H9 (cell line): ENCODE results near the gene PTPN12. TPM values are rescaled to one million over a fixed set of nuclear protein-coding genes. Genes with fewer than 3 reads are reported as not detected.

Source experiments
- DNase-seq: peaks from one replicate; pipeline ENCODE4 v3.0.0-alpha.2; 2017
- H2AFZ ChIP-seq: one replicate; pipeline ENCODE4 v1.6.1; 2013; ENCODE audit warnings: mild to moderate bottlenecking, low read length, control low read depth, moderate library complexity
- H2AK5ac ChIP-seq: 2 replicates; pipeline ENCODE4 v1.6.1; 2013; ENCODE audit warnings: low read length, control low read depth, mixed read lengths; ENCODE audit not compliant: insufficient read length
- H2BK120ac ChIP-seq: one replicate; pipeline ENCODE4 v1.6.1; 2013; ENCODE audit warnings: low read depth, mild to moderate bottlenecking, low read length, control low read depth, inconsistent platforms; ENCODE audit not compliant: poor library complexity, severe bottlenecking
- H2BK12ac ChIP-seq: 2 replicates; pipeline ENCODE4 v1.6.1; 2013; ENCODE audit warnings: low read length, control low read depth, mixed read lengths, low read depth; ENCODE audit not compliant: insufficient read length
- H2BK15ac ChIP-seq: 2 replicates; pipeline ENCODE4 v1.6.1; 2013; ENCODE audit warnings: low read depth, low read length, control low read depth
- H2BK20ac ChIP-seq: one replicate; pipeline ENCODE4 v1.6.1; 2013; ENCODE audit warnings: low read depth, mild to moderate bottlenecking, low read length, control low read depth, inconsistent platforms; ENCODE audit not compliant: poor library complexity, severe bottlenecking
- H2BK5ac ChIP-seq: 2 replicates; pipeline ENCODE4 v1.6.1; 2013; ENCODE audit warnings: low read length, control low read depth, mixed read lengths; ENCODE audit not compliant: insufficient read length
- H3K14ac ChIP-seq: 2 replicates; pipeline ENCODE4 v1.6.1; 2013; ENCODE audit warnings: low read length, control low read depth; ENCODE audit not compliant: insufficient read depth
- H3K18ac ChIP-seq: 2 replicates; pipeline ENCODE4 v1.6.1; 2013; ENCODE audit warnings: low read depth, mild to moderate bottlenecking, mixed read lengths, low read length, control low read depth; ENCODE audit not compliant: insufficient read length
- H3K23ac ChIP-seq: 2 replicates; pipeline ENCODE4 v1.6.1; 2013; ENCODE audit warnings: low read length, control low read depth, mixed read lengths, low read depth; ENCODE audit not compliant: insufficient read length
- H3K23me2 ChIP-seq: 2 replicates; pipeline ENCODE4 v1.6.1; 2013; ENCODE audit warnings: low read depth, mild to moderate bottlenecking, mixed read lengths, low read length, control low read depth; ENCODE audit not compliant: insufficient read length, poor library complexity, severe bottlenecking
- H3K27ac ChIP-seq: 2 replicates; pipeline ENCODE4 v1.5.1; 2013; ENCODE audit warnings: low read length, control low read depth, mixed read lengths, low read depth; ENCODE audit not compliant: insufficient read length
- H3K27me3 ChIP-seq: 2 replicates; pipeline ENCODE4 v1.6.1; 2013; ENCODE audit warnings: low read length, control low read depth, inconsistent platforms; ENCODE audit not compliant: insufficient read depth
- H3K4ac ChIP-seq: 2 replicates; pipeline ENCODE4 v1.6.1; 2013; ENCODE audit warnings: low read depth, mild to moderate bottlenecking, control low read depth, inconsistent platforms, low read length, moderate library complexity
- H3K4me1 ChIP-seq: 2 replicates; pipeline ENCODE4 v1.6.1; 2013; ENCODE audit warnings: low read length, control low read depth, inconsistent platforms; ENCODE audit not compliant: insufficient read depth
- H3K4me2 ChIP-seq: 2 replicates; pipeline ENCODE4 v1.6.1; 2013; ENCODE audit warnings: low read length, control low read depth, mixed read lengths; ENCODE audit not compliant: insufficient read length, insufficient read depth
- H3K56ac ChIP-seq: 2 replicates; pipeline ENCODE4 v1.6.1; 2013; ENCODE audit warnings: low read depth, mild to moderate bottlenecking, mixed read lengths, low read length, control low read depth; ENCODE audit not compliant: insufficient read length
- H3K79me1 ChIP-seq: 2 replicates; pipeline ENCODE4 v1.6.1; 2013; ENCODE audit warnings: low read depth, mild to moderate bottlenecking, moderate library complexity, low read length, control low read depth, inconsistent platforms; ENCODE audit not compliant: insufficient read depth, poor library complexity, severe bottlenecking
- H3K79me2 ChIP-seq: 2 replicates; pipeline ENCODE4 v1.6.1; 2013; ENCODE audit warnings: low read length, control low read depth, inconsistent platforms; ENCODE audit not compliant: insufficient read depth
- H3K9ac ChIP-seq: 2 replicates; pipeline ENCODE4 v1.6.1; 2013; ENCODE audit warnings: low read length, control low read depth, mixed read lengths; ENCODE audit not compliant: insufficient read length; ENCODE audit errors: extremely low read depth
- H3K9me3 ChIP-seq: one replicate; pipeline ENCODE4 v1.6.1; 2013; ENCODE audit warnings: low read depth, low read length, inconsistent platforms; ENCODE audit not compliant: control insufficient read depth
- H3T11ph ChIP-seq: one replicate; pipeline ENCODE4 v1.6.1; 2013; ENCODE audit warnings: mild to moderate bottlenecking, low read length, control low read depth, inconsistent platforms
- H4K20me1 ChIP-seq: one replicate; pipeline ENCODE4 v1.6.1; 2013; ENCODE audit not compliant: control insufficient read depth, insufficient read length, insufficient read depth
- H4K5ac ChIP-seq: 2 replicates; pipeline ENCODE4 v1.6.1; 2013; ENCODE audit warnings: low read depth, mild to moderate bottlenecking, mixed read lengths, low read length, control low read depth; ENCODE audit not compliant: insufficient read length
- H4K8ac ChIP-seq: replicated peaks from 2 replicates; pipeline ENCODE4 v1.6.1; 2013; ENCODE audit warnings: low read length, control low read depth, mixed read lengths, low read depth; ENCODE audit not compliant: insufficient read length
- H4K91ac ChIP-seq: 2 replicates; pipeline ENCODE4 v1.6.1; 2013; ENCODE audit warnings: low read depth, mild to moderate bottlenecking, moderate library complexity, mixed read lengths, low read length, control low read depth; ENCODE audit not compliant: insufficient read length
- H3K27ac Mint-ChIP-seq, 3 experiments: 2 replicates in 2 of 3; 3 replicates in 1 of 3; pipeline ENCODE4 v1.8.0; 2020 to 2021; ENCODE audit warnings: mixed read lengths in 3 of 3, mild to moderate bottlenecking in 1 of 3, moderate library complexity in 1 of 3
- H3K27me3 Mint-ChIP-seq: 2 replicates; pipeline ENCODE4 v1.8.0; 2021; ENCODE audit warnings: low read depth, mild to moderate bottlenecking, moderate library complexity, mixed read lengths
- H3K36me3 Mint-ChIP-seq, 3 experiments: 2 replicates in 2 of 3; 3 replicates in 1 of 3; pipeline ENCODE4 v1.8.0; 2020 to 2021; ENCODE audit warnings: low read depth in 3 of 3, mixed read lengths in 3 of 3; ENCODE audit not compliant: insufficient read depth in 1 of 3
- H3K4me1 Mint-ChIP-seq, 2 experiments: 2 replicates each; pipeline ENCODE4 v1.8.0; 2020; ENCODE audit warnings: mixed read lengths in 2 of 2
- H3K4me3 Mint-ChIP-seq, 2 experiments: 2 replicates in 1 of 2; 3 replicates in 1 of 2; pipeline ENCODE4 v1.8.0; 2020 to 2021; ENCODE audit warnings: mild to moderate bottlenecking in 2 of 2, mixed read lengths in 2 of 2, moderate library complexity in 1 of 2
- H3K9me3 Mint-ChIP-seq, 2 experiments: 2 replicates in 1 of 2; 3 replicates in 1 of 2; pipeline ENCODE4 v1.8.0; 2020; ENCODE audit warnings: mild to moderate bottlenecking in 2 of 2, mixed read lengths in 2 of 2, moderate library complexity in 1 of 2
- CTCF ChIP-seq: fragments of 200-600 bp; sonication (generic); conservative IDR thresholded peaks from 3 replicates; pipeline ENCODE4 v1.8.0; 2021; ENCODE audit warnings: antibody characterized with exemption, mild to moderate bottlenecking
- total RNA-seq: library from RNA; stranded (reverse); gene quantifications from 2 replicates; pipeline ENCODE4 v1.2.1, GENCODE V29; 2021

PTPN12 gene
- total RNA-seq, 1 experiment from 2014 or later, result 128 TPM

DNA sequence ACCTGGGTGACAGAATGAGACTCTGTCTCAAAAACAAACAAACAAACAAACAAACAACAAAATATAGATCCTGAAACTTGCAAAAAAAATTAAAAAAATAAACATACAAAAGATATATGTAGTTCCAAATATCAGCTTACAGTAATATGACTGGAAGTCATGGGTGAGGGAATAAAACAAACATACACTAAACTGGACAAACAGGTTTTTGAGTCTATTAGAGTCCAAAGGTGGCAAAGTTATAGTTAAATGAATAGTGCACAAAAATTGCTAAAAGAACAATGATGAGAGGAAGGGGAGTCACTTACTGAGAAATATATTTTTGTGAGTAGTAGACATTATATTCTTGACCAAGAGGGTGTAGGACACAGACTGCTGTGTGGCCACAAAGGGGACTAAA, 142.5 kb downstream of the PTPN12 start:
- Mint-ChIP-seq H3K4me3 (no peak overlapping the region), H3K4me1 (peaks cover 7 to 11% of the 10 kb centered on the region in 2 experiments), H3K27me3 (no peaks in the 10 kb centered on the region), H3K36me3 (peaks cover 10 to 23% (median 19%) of the 10 kb centered on the region in 3 experiments; a peak in 6 of 7 replicates), H3K27ac (no peak overlapping the region), H3K9me3 (no peaks in the 10 kb centered on the region)
- no peak overlapping the region for H3K9ac ChIP-seq
- no peaks in the 10 kb centered on the region for H3K79me1 ChIP-seq
- H2AK5ac ChIP-seq, result no peak overlapping the region
- no peak for DNase-seq
- no peaks in the 10 kb centered on the region for H3K79me2 ChIP-seq
- H3K27ac ChIP-seq, result no peak overlapping the region
- H4K8ac ChIP-seq, result no peak overlapping the region
- no peak overlapping the region for H3K23ac ChIP-seq
- no peak overlapping the region for H3K14ac ChIP-seq
- no peaks in the 10 kb centered on the region for H3K9me3 ChIP-seq
- H4K91ac ChIP-seq, result no peak overlapping the region
- no peak overlapping the region for H2BK5ac ChIP-seq
- no peak overlapping the region for H2BK15ac ChIP-seq
- no peak overlapping the region for H3K18ac ChIP-seq
- H2BK20ac ChIP-seq, result no peak overlapping the region
- no peaks in the 10 kb centered on the region for H4K20me1 ChIP-seq
- H2BK120ac ChIP-seq, result no peak overlapping the region
- no peak overlapping the region for H3K4me2 ChIP-seq
- H3T11ph ChIP-seq, result no peak overlapping the region
- no peak overlapping the region for H3K4ac ChIP-seq
- no peak overlapping the region for H2BK12ac ChIP-seq
- no peak overlapping the region for H4K5ac ChIP-seq
- no peak for TF ChIP-seq CTCF
- no peak overlapping the region for H2AFZ ChIP-seq
- no peaks in the 10 kb centered on the region for H3K27me3 ChIP-seq
- H3K56ac ChIP-seq, result no peak overlapping the region
- H3K4me1 ChIP-seq, result no peaks in the 10 kb centered on the region
- H3K23me2 ChIP-seq, result no peaks in the 10 kb centered on the region
